GM12891 (cell line): ENCODE data around the gene HNRNPU.

Experiments used
- POLR2A ChIP-seq: IDR thresholded peaks from 2 replicates; pipeline ENCODE4 v1.6.1; 2011; ENCODE audit warnings: low read depth, low read length, control low read depth
- POLR2AphosphoS5 ChIP-seq: IDR thresholded peaks from 2 replicates; pipeline ENCODE4 v1.6.1; 2011; ENCODE audit warnings: low read depth, low read length, control low read depth

DNA sequence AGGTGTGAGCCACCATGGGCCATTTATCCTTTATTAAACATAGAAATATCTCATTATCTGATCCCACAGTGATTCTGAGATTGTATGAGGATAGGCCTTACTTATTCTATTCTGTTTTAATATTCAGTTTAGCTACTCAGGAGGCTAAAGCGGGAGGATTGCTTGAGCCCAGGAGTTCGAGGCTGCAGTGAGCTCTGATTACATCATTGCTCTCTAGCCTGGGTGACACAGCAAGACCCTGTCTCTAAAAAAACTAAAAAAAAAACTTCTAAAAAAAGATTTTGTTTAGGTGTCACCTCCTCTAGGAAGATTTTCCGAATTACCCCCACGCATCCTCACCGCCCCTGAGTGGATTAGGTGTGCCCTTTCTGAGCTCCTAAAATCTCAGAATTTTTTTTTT is 14.3 kb upstream of the HNRNPU start:
- TF ChIP-seq POLR2AphosphoS5 (no peak), POLR2A (no peak)
